ENCODE results near the gene PLCB1.

PLCB1 gene

DNA sequence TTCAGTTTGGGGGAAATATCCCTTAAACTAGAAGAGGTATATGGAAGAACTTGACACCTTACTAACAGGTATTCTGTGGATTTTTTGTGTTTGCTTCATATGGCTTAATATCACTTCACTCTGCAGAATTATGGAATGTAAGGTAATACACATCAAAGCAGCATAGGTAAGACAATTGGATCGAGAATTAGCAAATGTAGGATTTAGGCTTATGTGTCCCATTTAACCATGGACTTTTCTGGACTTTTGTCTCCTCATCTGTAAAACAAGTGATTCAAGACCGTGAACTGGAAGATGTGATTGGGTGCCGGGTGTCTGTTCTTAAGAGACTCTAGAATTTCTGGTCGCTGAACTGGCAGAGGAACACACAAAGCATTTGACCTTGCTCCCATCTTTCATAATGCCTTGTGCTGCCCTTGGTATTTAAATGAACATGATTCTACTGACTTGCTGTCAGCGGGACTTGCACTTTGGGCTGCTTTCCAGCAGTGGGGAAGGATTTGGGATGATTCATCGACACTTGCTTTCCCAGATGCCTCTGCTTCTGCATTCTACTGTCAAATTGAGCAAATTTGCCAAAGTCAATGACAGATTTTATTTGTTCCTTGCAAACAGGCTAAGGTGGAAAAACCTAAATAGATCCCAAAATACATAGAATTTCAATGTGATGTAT, 199.8 kb downstream of the PLCB1 start:
- H2BK120ac ChIP-seq (ENCODE audit: low read depth, low read length) = no peak overlapping the region
- no peak overlapping the region for H3K9ac ChIP-seq (ENCODE audit: low read depth, low read length, poor library complexity)
- no peak overlapping the region for H3K18ac ChIP-seq (ENCODE audit: low read length)
- no peak overlapping the region for H3K4ac ChIP-seq (ENCODE audit: low read length)
- DNase-seq (ENCODE audit: low spot score) = no peak
- H3K27me3 ChIP-seq (ENCODE audit: control insufficient read depth in 3 of 3, insufficient read depth in 3 of 3, low read depth in 1 of 3, low read length in 3 of 3) = no peaks in the 10 kb centered on the region
- no peak overlapping the region for H3K23ac ChIP-seq (ENCODE audit: low read depth, low read length, poor library complexity)
- H3K79me1 ChIP-seq (ENCODE audit: low read depth, low read length) = no peaks in the 10 kb centered on the region
- H2BK5ac ChIP-seq (ENCODE audit: low read length) = no peak overlapping the region
- no peak overlapping the region for H3K4me2 ChIP-seq (ENCODE audit: insufficient read depth, low read length, poor library complexity, severe bottlenecking)
- H2AFZ ChIP-seq (ENCODE audit: low read length) = no peak overlapping the region
- H3K14ac ChIP-seq (ENCODE audit: low read length) = no peak overlapping the region
- peaks cover 0 to 21% of the 10 kb centered on the region in 2 donors for H3K4me1 ChIP-seq (ENCODE audit: control insufficient read depth in 2 of 2, insufficient read depth in 1 of 2, low read depth in 1 of 2, low read length in 2 of 2)
- H3K27ac ChIP-seq (replicated peaks; ENCODE audit: low read length) = no peak overlapping the region
- WGBS, 2 donors (ENCODE audit: extremely low coverage in 2 of 2, insufficient read length in 2 of 2, insufficient replicate concordance in 1 of 2) = no CpG with 5 or more reads among the region's 6 CpGs
- H2BK12ac ChIP-seq (ENCODE audit: low read length) = no peak overlapping the region
- H3K9me3 ChIP-seq (replicated peaks in 1 of 2; ENCODE audit: control insufficient read depth in 2 of 2, insufficient read depth in 1 of 2, low read depth in 1 of 2, low read length in 2 of 2) = no peaks in the 10 kb centered on the region
- no peak overlapping the region for H3K4me3 ChIP-seq (ENCODE audit: low read length in 2 of 2)
- H2BK15ac ChIP-seq (ENCODE audit: low read length) = no peak overlapping the region
- H4K91ac ChIP-seq (ENCODE audit: low read depth, low read length, poor library complexity) = no peak overlapping the region
- no peak overlapping the region for H4K8ac ChIP-seq (ENCODE audit: low read depth, low read length)
- H3K36me3 ChIP-seq (replicated peaks in 1 of 2; ENCODE audit: control insufficient read depth in 2 of 2, insufficient read depth in 2 of 2, low read length in 2 of 2) = no peaks in the 10 kb centered on the region
- no peak overlapping the region for H2AK5ac ChIP-seq (ENCODE audit: low read depth, low read length)

DNA sequence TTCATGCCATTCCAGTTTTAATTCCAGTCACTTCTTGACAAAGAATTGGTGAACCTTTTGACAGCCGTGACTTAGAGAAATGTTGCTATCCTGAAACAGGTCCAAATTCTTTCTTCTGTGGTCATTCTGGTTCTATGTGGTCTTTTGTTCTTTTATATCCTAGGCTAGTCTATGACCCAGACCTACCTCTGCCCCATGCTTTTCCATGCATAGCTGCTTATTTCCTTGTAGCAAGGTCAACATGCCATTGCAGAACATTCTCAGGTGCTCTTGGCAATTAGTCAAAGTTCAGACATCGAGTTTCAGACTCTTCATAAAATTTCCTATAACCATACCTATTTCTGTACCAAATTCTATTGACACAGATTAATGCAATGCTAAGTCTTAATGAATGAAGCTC, 202.6 kb downstream of the PLCB1 start:
- no peak for DNase-seq (ENCODE audit: low spot score)
- H3K9me3 ChIP-seq (replicated peaks in 1 of 2; ENCODE audit: control insufficient read depth in 2 of 2, insufficient read depth in 1 of 2, low read depth in 1 of 2, low read length in 2 of 2) = no peaks in the 10 kb centered on the region
- no CpG with 5 or more reads among the region's 2 CpGs for whole genome bisulfite sequencing, 2 donors (ENCODE audit: extremely low coverage in 2 of 2, insufficient read length in 2 of 2, insufficient replicate concordance in 1 of 2)
- no peak overlapping the region for H3K4me2 ChIP-seq (ENCODE audit: insufficient read depth, low read length, poor library complexity, severe bottlenecking)
- H3K14ac ChIP-seq (ENCODE audit: low read length) = no peak overlapping the region
- H4K8ac ChIP-seq (ENCODE audit: low read depth, low read length) = no peak overlapping the region
- no peak overlapping the region for H3K9ac ChIP-seq (ENCODE audit: low read depth, low read length, poor library complexity)
- no peak overlapping the region for H2AK5ac ChIP-seq (ENCODE audit: low read depth, low read length)
- no peaks in the 10 kb centered on the region for H3K79me1 ChIP-seq (ENCODE audit: low read depth, low read length)
- no peaks in the 10 kb centered on the region for H3K36me3 ChIP-seq (replicated peaks in 1 of 2; ENCODE audit: control insufficient read depth in 2 of 2, insufficient read depth in 2 of 2, low read length in 2 of 2)
- no peak overlapping the region for H3K18ac ChIP-seq (ENCODE audit: low read length)
- H3K23ac ChIP-seq (ENCODE audit: low read depth, low read length, poor library complexity) = no peak overlapping the region
- H3K4me3 ChIP-seq (ENCODE audit: low read length in 2 of 2) = no peak overlapping the region
- H2BK15ac ChIP-seq (ENCODE audit: low read length) = no peak overlapping the region
- H3K4me1 ChIP-seq (ENCODE audit: control insufficient read depth in 2 of 2, insufficient read depth in 1 of 2, low read depth in 1 of 2, low read length in 2 of 2) = peaks cover 0 to 21% of the 10 kb centered on the region in 2 donors
- H2AFZ ChIP-seq (ENCODE audit: low read length) = no peak overlapping the region
- no peak overlapping the region for H2BK5ac ChIP-seq (ENCODE audit: low read length)
- H3K27ac ChIP-seq (replicated peaks; ENCODE audit: low read length) = no peak overlapping the region
- H3K27me3 ChIP-seq (ENCODE audit: control insufficient read depth in 3 of 3, insufficient read depth in 3 of 3, low read depth in 1 of 3, low read length in 3 of 3) = no peaks in the 10 kb centered on the region
- H2BK120ac ChIP-seq (ENCODE audit: low read depth, low read length) = no peak overlapping the region
- no peak overlapping the region for H4K91ac ChIP-seq (ENCODE audit: low read depth, low read length, poor library complexity)
- no peak overlapping the region for H3K4ac ChIP-seq (ENCODE audit: low read length)
- H2BK12ac ChIP-seq (ENCODE audit: low read length) = no peak overlapping the region

DNA sequence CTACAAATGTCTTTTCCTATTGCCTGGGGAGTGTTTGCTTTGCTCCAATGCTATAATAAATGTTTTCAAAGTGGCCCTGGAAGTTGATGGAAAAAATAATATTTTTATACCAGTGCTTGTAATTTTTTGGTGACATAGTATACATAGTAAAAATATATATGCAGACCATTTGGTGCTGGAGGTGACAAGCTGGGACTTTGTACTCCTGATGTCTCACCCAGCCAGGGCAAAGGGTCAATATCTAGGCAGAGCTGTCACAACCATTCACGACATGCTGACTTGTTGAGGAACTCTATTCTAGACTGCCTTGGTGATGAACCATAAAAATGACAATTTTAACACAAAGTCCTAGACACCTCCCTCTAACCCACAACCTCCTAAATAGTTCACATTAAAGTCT, 203.0 kb downstream of the PLCB1 start:
- H3K36me3 ChIP-seq (replicated peaks in 1 of 2; ENCODE audit: control insufficient read depth in 2 of 2, insufficient read depth in 2 of 2, low read length in 2 of 2) = no peaks in the 10 kb centered on the region
- H3K9me3 ChIP-seq (replicated peaks in 1 of 2; ENCODE audit: control insufficient read depth in 2 of 2, insufficient read depth in 1 of 2, low read depth in 1 of 2, low read length in 2 of 2) = no peaks in the 10 kb centered on the region
- no peaks in the 10 kb centered on the region for H3K79me1 ChIP-seq (ENCODE audit: low read depth, low read length)
- no peak overlapping the region for H2BK120ac ChIP-seq (ENCODE audit: low read depth, low read length)
- H4K8ac ChIP-seq (ENCODE audit: low read depth, low read length) = no peak overlapping the region
- H3K4me1 ChIP-seq (ENCODE audit: control insufficient read depth in 2 of 2, insufficient read depth in 1 of 2, low read depth in 1 of 2, low read length in 2 of 2) = peaks cover 0 to 21% of the 10 kb centered on the region in 2 donors
- no peak for DNase-seq (ENCODE audit: low spot score)
- H2AFZ ChIP-seq (ENCODE audit: low read length) = no peak overlapping the region
- H4K91ac ChIP-seq (ENCODE audit: low read depth, low read length, poor library complexity) = no peak overlapping the region
- no peaks in the 10 kb centered on the region for H3K27me3 ChIP-seq (ENCODE audit: control insufficient read depth in 3 of 3, insufficient read depth in 3 of 3, low read depth in 1 of 3, low read length in 3 of 3)
- no peak overlapping the region for H3K27ac ChIP-seq (replicated peaks; ENCODE audit: low read length)
- no peak overlapping the region for H2AK5ac ChIP-seq (ENCODE audit: low read depth, low read length)
- H2BK5ac ChIP-seq (ENCODE audit: low read length) = no peak overlapping the region
- WGBS, 2 donors (ENCODE audit: extremely low coverage in 2 of 2, insufficient read length in 2 of 2, insufficient replicate concordance in 1 of 2) = no CpG with 5 or more reads among the region's 1 CpG
- no peak overlapping the region for H3K4me2 ChIP-seq (ENCODE audit: insufficient read depth, low read length, poor library complexity, severe bottlenecking)
- H3K9ac ChIP-seq (ENCODE audit: low read depth, low read length, poor library complexity) = no peak overlapping the region
- H3K18ac ChIP-seq (ENCODE audit: low read length) = no peak overlapping the region
- H3K14ac ChIP-seq (ENCODE audit: low read length) = no peak overlapping the region
- H3K23ac ChIP-seq (ENCODE audit: low read depth, low read length, poor library complexity) = no peak overlapping the region
- no peak overlapping the region for H3K4me3 ChIP-seq (ENCODE audit: low read length in 2 of 2)
- no peak overlapping the region for H2BK15ac ChIP-seq (ENCODE audit: low read length)
- H2BK12ac ChIP-seq (ENCODE audit: low read length) = no peak overlapping the region
- no peak overlapping the region for H3K4ac ChIP-seq (ENCODE audit: low read length)

DNA sequence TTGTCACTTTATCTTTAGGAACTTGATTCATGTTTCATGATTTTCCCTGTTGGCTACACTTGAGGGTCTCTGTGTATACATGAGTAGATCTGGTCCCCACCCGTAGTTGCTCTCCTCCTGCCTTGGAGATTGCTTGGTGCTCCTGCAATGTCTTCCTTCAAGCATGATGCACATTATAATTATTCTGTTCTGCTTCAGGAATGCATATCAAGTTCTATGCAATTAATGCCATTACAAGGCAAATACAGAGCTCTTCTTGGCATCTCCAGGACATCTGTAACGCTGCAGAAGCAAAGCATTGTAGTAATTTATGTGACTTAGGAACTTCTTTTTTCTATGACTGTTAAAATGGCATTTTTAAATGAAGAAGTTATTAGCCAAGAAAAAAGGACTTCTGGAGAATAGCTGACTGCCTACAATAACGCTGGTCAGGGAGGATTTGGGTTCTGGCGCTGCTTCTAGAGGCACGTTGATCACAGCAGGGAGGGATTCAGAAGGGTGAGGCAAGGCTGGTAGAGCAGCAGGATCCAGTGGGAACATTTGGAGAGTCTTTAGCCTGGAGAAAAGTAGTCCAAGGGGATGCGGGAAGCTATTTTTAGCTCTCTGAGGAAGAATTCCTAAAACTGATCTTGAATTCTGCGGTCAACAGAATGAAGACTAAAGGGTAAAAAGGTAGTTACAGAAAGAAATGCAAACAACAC, 203.6 kb downstream of the PLCB1 start:
- Histone ChIP-seq H2BK12ac (ENCODE audit: low read length) (no peak overlapping the region), H2BK15ac (ENCODE audit: low read length) (no peak overlapping the region), H2BK5ac (ENCODE audit: low read length) (no peak overlapping the region), H3K4me1 (ENCODE audit: control insufficient read depth in 2 of 2, insufficient read depth in 1 of 2, low read depth in 1 of 2, low read length in 2 of 2) (peaks cover 0 to 20% of the 10 kb centered on the region in 2 donors), H2BK120ac (ENCODE audit: low read depth, low read length) (no peak overlapping the region), H3K27ac (replicated peaks; ENCODE audit: low read length) (no peak overlapping the region), H2AK5ac (ENCODE audit: low read depth, low read length) (no peak overlapping the region), H3K9ac (ENCODE audit: low read depth, low read length, poor library complexity) (no peak overlapping the region), H3K36me3 (replicated peaks in 1 of 2; ENCODE audit: control insufficient read depth in 2 of 2, insufficient read depth in 2 of 2, low read length in 2 of 2) (no peaks in the 10 kb centered on the region), H3K9me3 (replicated peaks in 1 of 2; ENCODE audit: control insufficient read depth in 2 of 2, insufficient read depth in 1 of 2, low read depth in 1 of 2, low read length in 2 of 2) (no peaks in the 10 kb centered on the region), H3K4me3 (ENCODE audit: low read length in 2 of 2) (no peak overlapping the region), H3K4ac (ENCODE audit: low read length) (no peak overlapping the region), H3K14ac (ENCODE audit: low read length) (no peak overlapping the region), H3K18ac (ENCODE audit: low read length) (no peak overlapping the region), H4K8ac (ENCODE audit: low read depth, low read length) (no peak overlapping the region), H3K79me1 (ENCODE audit: low read depth, low read length) (no peaks in the 10 kb centered on the region), H3K23ac (ENCODE audit: low read depth, low read length, poor library complexity) (no peak overlapping the region), H4K91ac (ENCODE audit: low read depth, low read length, poor library complexity) (no peak overlapping the region), H3K4me2 (ENCODE audit: insufficient read depth, low read length, poor library complexity, severe bottlenecking) (no peak overlapping the region), H3K27me3 (ENCODE audit: control insufficient read depth in 3 of 3, insufficient read depth in 3 of 3, low read depth in 1 of 3, low read length in 3 of 3) (no peaks in the 10 kb centered on the region), H2AFZ (ENCODE audit: low read length) (no peak overlapping the region)
- no CpG with 5 or more reads among the region's 7 CpGs for WGBS, 2 donors (ENCODE audit: extremely low coverage in 2 of 2, insufficient read length in 2 of 2, insufficient replicate concordance in 1 of 2)
- DNase-seq (ENCODE audit: low spot score) = no peak

Measured in neuronal stem cell (in vitro differentiated cells).